Subcutaneous adipose tissue (tissue), 4 donors: ENCODE measurements around the gene POSTN. TPM values are rescaled to one million over a fixed set of nuclear protein-coding genes. Genes with fewer than 3 reads are reported as not detected.

Experiments
- total RNA-seq, 4 donors: library from RNA; depleted of rRNA; stranded (reverse); fragments of >200 nt; gene quantifications; one replicate each; pipeline ENCODE4 v1.1.0, GENCODE V29; 2016
- TF ChIP-seq, protein P1 (sequence below): fragments of 450-650 bp; IDR thresholded peaks from one replicate; pipeline ENCODE4 v1.5.1; 2016; ENCODE audit warnings: low read depth, mild to moderate bottlenecking, control low read depth, antibody characterized with exemption, moderate library complexity

The POSTN gene
- total RNA-seq, 4 donors from 2014 or later, result 62.8 to 129 (median 95.4) TPM

- TF ChIP-seq, protein P1, sequence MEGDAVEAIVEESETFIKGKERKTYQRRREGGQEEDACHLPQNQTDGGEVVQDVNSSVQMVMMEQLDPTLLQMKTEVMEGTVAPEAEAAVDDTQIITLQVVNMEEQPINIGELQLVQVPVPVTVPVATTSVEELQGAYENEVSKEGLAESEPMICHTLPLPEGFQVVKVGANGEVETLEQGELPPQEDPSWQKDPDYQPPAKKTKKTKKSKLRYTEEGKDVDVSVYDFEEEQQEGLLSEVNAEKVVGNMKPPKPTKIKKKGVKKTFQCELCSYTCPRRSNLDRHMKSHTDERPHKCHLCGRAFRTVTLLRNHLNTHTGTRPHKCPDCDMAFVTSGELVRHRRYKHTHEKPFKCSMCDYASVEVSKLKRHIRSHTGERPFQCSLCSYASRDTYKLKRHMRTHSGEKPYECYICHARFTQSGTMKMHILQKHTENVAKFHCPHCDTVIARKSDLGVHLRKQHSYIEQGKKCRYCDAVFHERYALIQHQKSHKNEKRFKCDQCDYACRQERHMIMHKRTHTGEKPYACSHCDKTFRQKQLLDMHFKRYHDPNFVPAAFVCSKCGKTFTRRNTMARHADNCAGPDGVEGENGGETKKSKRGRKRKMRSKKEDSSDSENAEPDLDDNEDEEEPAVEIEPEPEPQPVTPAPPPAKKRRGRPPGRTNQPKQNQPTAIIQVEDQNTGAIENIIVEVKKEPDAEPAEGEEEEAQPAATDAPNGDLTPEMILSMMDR, result no peak
Measured at GRCh38 chr13:37596805-37597204, 1.8 kb downstream of the POSTN start.

- TF ChIP-seq, protein P1, result no peak
Measured at GRCh38 chr13:37595162-37595561, 3.4 kb downstream of the POSTN start.

GRCh38 chr13:37594550-37594949 lies 4.0 kb downstream of the POSTN start:
- TF ChIP-seq, protein P1, result no peak

DNA sequence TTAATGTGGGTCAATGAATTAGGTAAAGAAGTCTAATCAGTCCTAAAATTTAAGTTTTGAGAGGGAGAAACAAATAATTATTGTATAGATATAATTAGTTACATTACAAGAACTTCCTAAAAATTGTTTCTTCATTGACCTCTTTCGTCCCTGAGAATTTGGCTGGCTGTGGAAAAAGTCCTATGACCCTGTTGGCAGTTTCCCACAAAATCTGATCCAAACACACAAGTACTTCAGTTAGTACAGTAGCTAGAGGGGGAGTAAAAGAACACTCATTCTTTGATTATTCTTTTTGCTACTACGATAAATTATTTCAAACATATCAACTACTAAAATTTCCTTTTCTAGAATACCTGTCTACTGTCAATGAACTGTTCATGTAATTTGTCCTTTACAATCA lies 11.3 kb downstream of the POSTN start:
- TF ChIP-seq, protein P1, result no peak

DNA sequence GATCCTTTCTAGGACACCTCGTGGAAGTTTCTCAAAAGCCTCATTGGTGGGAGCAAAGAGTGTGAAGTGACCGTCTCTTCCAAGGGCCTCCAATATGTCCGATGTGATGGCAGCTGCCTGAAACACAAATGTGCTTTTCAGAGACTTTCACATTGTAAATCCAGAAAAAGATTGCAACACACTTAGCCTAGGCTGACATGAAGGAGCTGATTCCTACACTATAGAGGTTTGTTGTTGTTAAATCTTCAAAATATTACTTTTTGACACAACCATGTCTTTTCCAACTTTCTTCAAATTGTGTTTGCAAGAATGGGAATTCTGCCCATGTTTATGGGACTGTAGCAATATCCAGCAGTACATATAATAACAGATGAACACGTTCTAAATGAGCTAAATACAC lies 12.4 kb downstream of the POSTN start:
- TF ChIP-seq, protein P1, result no peak

DNA sequence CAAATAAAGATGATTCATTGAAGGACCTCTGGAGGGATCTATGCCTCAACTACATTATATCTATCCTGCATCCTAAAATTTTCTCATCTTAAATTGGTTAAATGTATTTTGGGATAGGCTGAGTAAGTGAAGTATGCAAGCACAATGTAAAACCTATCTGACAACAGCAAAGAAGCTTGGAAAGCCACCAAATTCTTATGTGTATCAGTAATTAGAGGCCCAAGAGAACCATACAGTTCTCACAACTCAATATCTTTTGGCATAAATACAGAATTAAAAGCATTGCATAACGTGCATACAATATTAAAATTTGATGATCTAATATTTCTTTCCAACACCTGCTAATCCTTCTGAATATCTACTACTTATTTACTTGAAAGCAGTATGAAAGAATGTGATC lies 13.0 kb downstream of the POSTN start:
- TF ChIP-seq, protein P1, result no peak

- TF ChIP-seq, protein P1, result no peak
Measured at GRCh38 chr13:37576601-37577000, 22.0 kb downstream of the POSTN start.
